CD4-positive, alpha-beta T cell treated with Interferon alpha-2 for 1 hour (primary cell): ENCODE measurements around the gene REL.
A peak's percentile ranks its signal among the peaks of the same experiment; 100 is the strongest.
"Not testable (repeated sequence)": the region's sequence is repeated elsewhere in the genome, so short reads cannot be mapped to it uniquely, and the experiment has no call there.

Experiments
- DNase-seq, 2 donors: peaks; one replicate each; pipeline ENCODE4 v3.0.0-alpha.2; 2020 to 2022

The REL gene

GRCh38 chr2:60881047-60881932 lies at the start of gene REL:
TSS of gene REL (plus strand) at chr2:60881574. CDS start at chr2:60881841, 267 bp downstream.
- peak; percentile 92 to 93 for DNase-seq

DNA sequence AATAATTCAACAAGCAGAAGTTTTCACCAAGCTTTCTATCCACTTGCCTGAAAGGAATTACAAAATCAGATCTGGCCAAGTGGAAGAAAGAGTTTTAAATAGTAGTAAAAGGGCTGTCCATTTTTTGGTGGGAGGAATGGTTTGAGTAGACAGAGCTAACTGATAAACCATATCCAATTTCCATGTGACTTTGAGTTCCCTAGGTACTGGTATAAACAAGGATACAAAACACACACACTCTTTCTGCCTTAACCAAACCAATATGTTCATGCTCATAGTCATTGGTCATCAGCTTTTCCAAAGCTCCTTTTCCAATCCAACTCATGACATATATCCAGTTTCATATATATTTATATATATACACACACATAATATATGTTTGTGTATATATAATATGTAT lies 49.5 kb upstream of the REL start:
- no peak for DNase-seq

- no peak for DNase-seq
These were observed 48.8 kb upstream of the REL start for GRCh38 chr2:60832621-60833020.

DNA sequence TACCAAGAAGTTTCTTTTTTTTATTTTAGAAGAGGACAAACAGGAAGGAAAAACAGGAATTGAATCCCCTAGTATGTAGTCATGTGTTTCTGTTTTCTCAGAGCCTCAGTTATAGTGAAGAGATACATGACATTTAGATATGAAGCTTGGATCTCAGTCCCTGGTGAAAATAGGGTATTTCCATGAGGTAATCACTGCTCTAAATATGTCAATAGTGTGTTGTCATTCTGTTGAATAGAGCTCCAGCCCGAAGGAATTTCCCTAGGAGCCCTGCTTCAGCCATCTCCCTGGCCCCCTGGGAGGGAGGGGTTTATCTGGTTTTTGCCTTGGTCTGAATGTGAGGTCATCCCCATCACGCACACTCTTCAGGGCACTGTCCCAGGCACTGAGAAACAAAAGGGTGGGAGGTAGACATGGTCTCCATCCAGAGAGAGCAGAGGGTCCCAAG lies 47.1 kb upstream of the REL start:
- DNase-seq: peak in 1 of 2 donors; percentile 26

DNA sequence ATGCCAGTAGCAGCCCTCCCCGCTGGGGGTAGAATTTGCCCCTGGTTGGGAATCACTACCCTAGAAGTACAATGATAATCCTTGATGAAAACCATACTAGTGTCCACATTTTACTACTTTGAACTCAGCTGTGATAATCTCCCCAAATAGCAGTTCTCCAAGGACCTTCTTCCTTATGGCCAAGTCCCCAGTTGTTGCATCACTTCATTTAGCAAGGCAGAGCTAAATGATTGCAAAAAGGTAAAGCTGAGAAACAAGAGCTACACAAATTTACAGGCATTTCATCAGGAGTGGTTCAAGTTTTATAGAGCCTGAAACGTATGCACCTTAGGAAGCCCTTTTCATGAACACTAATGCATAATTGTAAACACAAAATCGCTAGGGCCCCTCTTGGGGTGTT lies 44.9 kb upstream of the REL start:
- no peak for DNase-seq

DNA sequence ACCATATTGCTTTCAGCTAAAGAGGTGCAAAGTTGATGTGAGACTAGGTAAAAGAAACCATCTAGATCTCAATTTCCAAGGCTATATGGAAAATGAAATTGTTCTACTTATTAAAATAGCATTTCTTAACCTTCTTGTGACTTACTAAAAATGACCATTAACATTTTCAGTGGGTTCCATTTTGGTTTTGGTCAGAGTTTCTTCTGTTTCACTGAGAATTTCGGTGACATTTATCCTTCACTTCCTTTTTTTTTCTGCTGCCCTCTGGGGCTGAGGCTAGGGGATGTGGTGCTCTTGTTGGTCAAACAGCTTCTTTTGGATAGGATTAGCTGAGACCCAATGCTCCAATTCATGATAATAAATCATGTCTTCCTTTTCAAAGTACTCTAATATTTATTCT lies 44.3 kb upstream of the REL start:
- no peak for DNase-seq

- DNase-seq: no peak
These were observed 42.9 kb upstream of the REL start for GRCh38 chr2:60838481-60838880.

DNA sequence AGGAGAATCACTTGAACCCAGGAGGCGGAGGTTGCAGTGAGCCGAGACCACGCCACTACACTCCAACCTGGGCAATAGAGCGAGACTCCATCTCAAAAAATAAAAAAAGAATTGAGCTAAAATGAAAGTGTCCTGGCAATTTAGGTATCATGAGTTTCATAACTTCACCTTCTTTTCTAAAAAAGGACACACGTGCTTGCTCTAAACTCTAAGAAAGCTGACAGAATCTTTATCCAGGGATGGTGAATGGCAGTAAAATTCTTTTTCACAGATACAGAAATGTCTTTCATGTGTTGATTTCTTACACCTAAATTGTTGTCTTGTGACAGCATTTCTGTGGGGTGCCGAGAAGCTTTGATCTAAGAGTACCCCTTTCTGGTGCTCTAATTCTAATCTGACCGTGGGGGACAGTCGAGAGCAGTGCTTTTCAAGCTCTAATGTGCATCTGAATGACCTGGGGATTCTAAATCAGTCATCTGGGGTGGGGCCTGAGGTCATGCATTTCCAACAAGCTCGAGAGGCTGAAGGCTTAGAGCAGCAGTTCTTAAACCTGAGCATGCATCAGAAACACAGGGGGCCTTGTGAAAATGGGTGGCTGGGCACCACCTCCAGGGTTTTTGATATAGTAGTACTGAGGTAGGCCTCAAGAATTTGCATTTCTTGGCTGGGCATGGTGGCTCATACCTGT lies 42.1 kb upstream of the REL start:
- no peak for DNase-seq

- peak; percentile 14 to 49 for DNase-seq
These were observed 40.5 kb upstream of the REL start for GRCh38 chr2:60840880-60841279.

- DNase-seq: no peak
These were observed 38.4 kb upstream of the REL start for GRCh38 chr2:60843006-60843405.

DNA sequence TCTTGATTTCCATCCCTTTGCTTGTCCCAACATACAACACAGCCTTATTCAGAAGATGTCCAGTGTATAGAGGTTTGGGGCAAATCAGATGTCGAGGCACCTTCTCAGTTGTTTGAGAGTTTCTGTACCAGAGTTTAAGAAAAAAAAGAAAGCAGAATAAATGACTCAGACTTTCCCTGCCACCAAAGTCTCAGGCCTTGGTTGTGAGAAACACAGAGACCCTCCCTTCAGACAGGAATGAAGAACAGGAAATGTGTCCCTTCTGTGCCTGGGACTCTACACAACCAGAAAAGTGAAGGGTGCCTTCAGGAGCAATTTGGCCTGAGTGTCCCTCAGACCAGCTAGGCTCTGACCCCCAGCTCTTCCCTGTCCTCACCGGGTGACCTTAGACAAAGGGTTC lies 37.3 kb upstream of the REL start:
- DNase-seq: no peak

- no peak for DNase-seq
These were observed 33.5 kb upstream of the REL start for GRCh38 chr2:60847854-60848253.

- no peak for DNase-seq
These were observed 32.2 kb upstream of the REL start for GRCh38 chr2:60849187-60849586.

GRCh38 chr2:60852282-60852860 lies 29.0 kb upstream of the REL start:
- peak in 1 of 2 donors; percentile 27 for DNase-seq

GRCh38 chr2:60853531-60853930 lies 27.8 kb upstream of the REL start:
- no peak for DNase-seq

- DNase-seq: no peak
These were observed 25.2 kb upstream of the REL start for GRCh38 chr2:60855989-60856669.

DNA sequence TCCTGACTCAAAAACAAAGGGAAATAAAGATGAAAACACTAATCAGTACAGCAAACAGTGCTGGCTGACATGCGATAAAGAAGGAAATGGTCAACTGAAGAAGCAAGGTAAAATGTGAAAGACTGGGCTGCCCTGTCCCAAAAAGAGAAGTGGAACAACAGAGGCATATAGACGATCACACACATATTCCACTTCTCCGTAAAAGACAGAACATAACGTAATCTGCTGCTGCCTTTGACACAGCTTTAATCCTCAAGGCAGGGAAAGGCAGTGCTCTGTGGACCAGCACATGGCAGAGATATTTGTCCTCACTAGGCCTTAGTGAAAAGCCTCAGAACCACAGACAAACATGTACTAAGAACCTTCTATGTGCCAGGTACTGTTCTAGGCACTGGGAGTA lies 24.3 kb upstream of the REL start:
- DNase-seq: no peak

DNA sequence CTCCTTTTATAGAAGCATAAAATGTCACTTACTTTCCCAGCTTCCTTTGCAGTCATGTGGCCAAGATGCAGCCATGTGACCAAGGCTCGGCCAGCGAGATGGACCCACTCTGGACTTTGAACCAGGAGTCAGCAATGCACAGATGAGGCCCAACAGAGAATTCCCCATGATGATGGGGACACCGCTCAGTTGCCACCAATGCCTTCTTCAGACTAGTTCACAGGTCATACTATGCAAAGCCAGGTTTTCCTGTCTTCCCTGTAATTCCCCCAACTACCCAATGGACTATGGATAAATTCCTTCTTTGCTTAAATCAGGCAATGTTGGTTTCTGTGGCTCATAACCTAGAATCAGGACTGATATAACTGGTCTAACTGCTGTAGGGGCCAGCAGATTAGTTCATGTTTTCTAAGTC lies 22.5 kb upstream of the REL start:
- no peak for DNase-seq

GRCh38 chr2:60861736-60862135 lies 19.6 kb upstream of the REL start:
- DNase-seq: no peak

GRCh38 chr2:60862642-60863041 lies 18.7 kb upstream of the REL start:
- DNase-seq: no peak

DNA sequence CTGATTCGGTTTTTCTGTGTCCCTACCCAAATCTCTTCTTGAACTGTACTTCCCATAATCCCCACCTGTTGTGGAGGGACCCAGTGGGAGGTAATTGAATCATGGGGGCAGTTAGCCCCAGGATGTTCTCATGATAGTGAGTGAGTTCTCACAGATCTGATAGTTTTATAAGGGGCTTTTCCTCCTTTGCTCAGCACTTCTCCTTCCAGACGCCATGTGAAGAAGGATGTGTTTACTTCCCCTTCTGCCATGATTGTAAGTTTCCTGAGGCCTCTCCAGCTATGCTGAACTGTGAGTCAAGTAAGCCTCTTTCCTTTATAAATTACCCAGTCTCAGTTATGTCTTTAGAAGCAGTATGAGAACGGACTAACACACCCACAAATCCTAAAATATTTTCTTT lies 16.0 kb upstream of the REL start:
- DNase-seq: not testable (repeated sequence)

DNA sequence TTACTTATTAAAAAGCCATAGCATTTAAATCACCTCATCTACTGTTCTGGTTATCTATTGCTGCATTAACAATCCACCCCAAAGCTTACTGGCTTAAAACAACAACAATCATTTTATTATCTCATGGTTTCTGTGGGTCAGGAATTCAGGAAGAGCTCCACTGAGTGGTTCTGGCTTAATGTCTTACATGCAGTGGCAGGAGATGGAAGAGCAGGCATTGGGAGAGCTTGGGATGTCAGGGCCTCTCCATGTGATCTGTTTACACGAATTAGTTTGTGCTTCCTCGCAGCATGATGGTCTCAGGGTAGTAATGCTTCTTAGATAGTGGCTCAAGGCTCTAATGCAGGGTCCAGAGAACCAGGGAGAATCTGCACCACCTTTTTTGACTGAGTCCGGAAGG lies 14.4 kb upstream of the REL start:
- no peak for DNase-seq

- DNase-seq: peak; percentile 67 to 69
These were observed 13.5 kb upstream of the REL start for GRCh38 chr2:60867848-60868247.
